Measurements from ENCODE around the gene SOX5.
A peak's percentile ranks its signal among the peaks of the same experiment; 100 is the strongest.

SOX5 gene

GRCh38 chr12:23949348-23950209, at the start of gene SOX5:
Gene SOX5, minus strand, starts transcription at chr12:23949670. Its CDS starts 69 bp downstream, at chr12:23949601.
- DNase-seq, result peak; percentile 39

- DNase-seq, result no peak
Measured at GRCh38 chr12:23987046-23987445, 37.6 kb upstream of the SOX5 start.

DNA sequence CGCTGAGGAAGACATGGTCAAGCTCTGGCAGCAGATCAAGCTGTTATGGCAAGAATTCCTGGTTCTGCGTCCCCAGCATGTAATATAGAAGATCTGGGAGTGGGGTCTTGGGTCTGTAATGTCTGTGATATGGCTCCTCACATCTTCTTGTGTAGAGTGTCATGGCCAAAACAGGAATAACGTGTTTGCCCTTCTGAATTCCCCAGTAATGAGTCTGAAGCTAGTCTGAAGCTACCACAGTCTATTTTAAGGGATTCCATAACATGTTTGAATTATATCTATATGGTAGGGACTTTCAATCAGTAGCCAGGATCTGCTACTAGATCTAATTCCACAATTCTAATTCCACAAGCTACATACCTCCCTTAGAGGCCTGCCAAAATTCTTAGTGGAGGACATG, 31.4 kb upstream of the SOX5 start:
- DNase-seq, result no peak

- no peak for DNase-seq
Measured at GRCh38 chr12:23964812-23965211, 15.3 kb upstream of the SOX5 start.

DNA sequence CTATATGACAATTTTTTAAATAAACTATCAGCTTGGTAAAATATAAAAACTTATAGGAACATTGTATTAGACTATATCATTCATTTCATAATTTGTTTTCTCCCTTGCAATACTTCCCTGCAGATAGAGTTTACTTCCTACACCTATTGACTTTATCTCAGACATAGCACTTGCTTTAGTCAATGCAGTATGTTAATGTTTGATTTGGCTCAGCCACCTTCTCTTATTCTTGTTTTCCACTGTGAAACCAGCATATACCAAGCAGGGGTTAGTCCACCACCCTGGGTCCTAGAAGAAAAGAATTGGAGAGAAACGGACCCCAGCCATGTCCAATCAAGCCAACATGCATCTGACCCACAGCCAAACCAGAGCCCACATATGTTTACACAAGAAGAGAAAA, 10.4 kb upstream of the SOX5 start:
- no peak for DNase-seq

- no peak for DNase-seq
Measured at GRCh38 chr12:23954332-23954731, 4.9 kb upstream of the SOX5 start.

- DNase-seq, result no peak
Measured at GRCh38 chr12:23952071-23952470, 2.6 kb upstream of the SOX5 start.

DNA sequence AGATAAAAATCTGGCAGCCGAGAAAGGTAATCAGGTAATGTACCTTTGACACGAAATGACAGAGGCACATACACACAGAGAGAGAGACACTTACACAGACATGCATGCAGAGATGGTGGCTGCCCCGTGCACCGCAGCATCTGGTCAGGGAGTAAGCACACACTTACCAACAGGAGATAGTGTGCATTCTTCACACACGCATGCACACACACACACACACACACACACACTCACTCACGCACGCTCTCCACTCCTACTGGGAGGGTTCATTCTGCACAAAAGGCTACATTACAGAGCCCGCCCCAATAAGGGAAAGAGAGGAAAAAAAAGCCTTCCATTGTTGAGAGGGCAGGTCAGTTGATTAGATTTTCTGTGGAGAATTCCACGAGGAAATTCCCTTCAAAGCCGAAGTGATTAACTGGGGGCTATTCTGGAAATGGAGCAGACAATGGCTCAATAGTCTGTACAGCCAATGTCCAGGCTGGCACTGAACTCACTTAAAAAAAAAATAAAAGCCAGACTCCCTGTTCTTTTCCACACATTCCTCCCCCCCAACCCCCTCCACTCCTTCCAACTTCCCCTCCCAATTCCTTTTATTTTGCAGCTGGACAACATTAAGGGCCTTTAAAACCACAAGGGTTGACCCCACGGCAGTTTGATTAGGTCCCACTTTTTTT, 1.4 kb upstream of the SOX5 start:
- DNase-seq, result no peak

GRCh38 chr12:23950210-23950774, 822 bp upstream of the SOX5 start:
- no peak for DNase-seq

- no peak for DNase-seq
Measured at GRCh38 chr12:23948291-23948690, 1.2 kb downstream of the SOX5 start.

- no peak for DNase-seq
Measured at GRCh38 chr12:23947395-23947794, 2.1 kb downstream of the SOX5 start.

- DNase-seq, result no peak
Measured at GRCh38 chr12:23945249-23945648, 4.2 kb downstream of the SOX5 start.

DNA sequence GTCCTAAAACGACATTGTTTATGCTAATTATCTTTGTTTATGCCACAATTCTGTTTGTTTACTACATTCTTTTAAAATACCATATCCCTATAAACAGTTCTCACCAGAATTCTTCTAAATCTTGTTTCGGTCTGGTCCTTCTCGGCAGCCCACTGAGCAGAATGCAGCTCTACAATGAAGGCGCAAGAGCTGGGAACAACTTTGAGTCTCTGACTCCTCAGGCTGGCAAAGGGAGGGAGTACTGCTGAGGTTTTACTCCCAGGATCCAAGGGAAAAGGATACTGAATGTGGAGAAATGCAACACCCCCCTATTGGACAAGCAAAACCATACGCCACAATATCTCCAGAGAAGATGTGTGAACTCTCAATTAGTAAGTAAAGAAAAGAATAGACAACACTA, 5.4 kb downstream of the SOX5 start:
- DNase-seq, result no peak

GRCh38 chr12:23942841-23943240, 6.6 kb downstream of the SOX5 start:
- DNase-seq, result no peak

- no peak for DNase-seq
Measured at GRCh38 chr12:23941780-23942179, 7.7 kb downstream of the SOX5 start.

- no peak for DNase-seq
Measured at GRCh38 chr12:23938422-23938821, 11.0 kb downstream of the SOX5 start.

GRCh38 chr12:23931176-23931575, 18.3 kb downstream of the SOX5 start:
- DNase-seq, result no peak

DNA sequence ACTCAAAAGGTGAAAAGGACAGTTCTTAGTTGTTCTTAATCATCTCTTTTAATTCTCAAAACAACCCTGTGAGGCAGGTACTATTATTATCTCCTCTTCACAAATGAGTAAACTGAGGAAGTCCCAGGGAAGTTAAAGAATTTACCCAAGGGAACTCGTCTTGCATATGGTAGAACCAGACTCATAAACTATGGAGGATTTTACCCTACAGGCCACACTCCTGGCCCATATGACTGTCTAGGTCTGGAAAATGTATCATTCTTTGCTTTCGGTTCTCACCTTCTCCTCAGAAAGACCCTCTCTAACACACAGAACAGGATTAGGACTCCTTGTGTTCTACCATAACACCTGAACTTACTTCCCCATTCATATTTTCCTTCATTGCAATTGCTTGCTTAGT, 18.9 kb downstream of the SOX5 start:
- no peak for DNase-seq

GRCh38 chr12:23929906-23930305, 19.6 kb downstream of the SOX5 start:
- DNase-seq, result no peak

GRCh38 chr12:23927907-23928306, 21.6 kb downstream of the SOX5 start:
- no peak for DNase-seq

DNA sequence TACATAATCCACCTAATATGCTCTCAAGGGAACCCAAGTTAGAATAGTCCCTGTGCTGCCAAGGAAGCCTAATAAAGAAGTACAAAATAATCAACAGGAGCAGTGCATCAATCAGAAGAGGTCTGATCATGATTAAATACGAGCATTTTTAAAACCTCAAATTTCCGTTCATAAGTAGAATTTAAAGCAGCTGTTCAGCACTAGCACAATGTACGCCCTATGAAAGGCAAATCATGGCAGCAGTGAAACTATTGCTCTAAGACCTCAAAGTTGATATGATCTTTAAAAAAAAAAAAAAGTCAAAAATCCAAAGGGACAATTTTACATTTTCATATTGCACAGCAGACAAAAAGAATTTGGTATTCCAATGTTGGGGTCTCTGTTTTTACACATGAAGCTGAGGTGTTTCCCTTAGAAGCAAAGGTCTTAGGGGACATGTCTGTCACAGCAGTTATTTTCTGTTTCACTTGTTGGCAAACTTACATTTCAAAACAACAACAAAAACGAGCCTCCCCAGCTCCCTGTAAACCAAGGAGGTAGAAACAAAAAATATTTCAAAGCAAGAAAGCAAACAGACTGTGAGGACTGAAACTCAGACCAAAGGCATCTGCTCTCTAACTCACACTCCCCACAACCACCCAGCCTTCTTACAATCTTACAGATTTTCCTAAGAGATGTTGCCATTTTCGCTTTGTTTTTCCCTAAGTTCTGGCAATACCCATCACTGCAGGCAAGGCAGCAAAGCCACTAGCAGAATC, 28.2 kb downstream of the SOX5 start:
- no peak for DNase-seq

DNA sequence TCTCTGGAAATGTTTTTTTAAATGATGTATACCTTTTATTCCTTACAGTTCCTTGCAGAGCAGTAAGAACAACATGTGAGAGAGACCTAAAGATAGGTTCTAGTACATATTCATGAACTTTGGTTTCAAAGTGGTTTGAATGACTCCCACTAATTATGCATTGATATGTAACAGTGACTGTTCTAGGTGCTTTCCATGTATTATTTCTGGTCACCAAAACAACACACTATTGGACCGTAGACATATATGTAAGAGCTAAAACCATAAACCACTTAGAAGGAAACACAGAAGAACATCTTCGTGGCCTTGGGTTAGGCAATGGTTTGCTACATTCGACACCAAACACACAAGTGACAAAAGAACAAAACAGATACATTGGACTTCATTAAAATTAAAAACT, 37.9 kb downstream of the SOX5 start:
- DNase-seq, result no peak

GRCh38 chr12:23909551-23909950, 39.9 kb downstream of the SOX5 start:
- DNase-seq, result no peak
